ENCODE measurements around the gene PDXP.

- no peak for TF ChIP-seq POLR2A (IDR thresholded peaks at IDR 0.05)
- TF ChIP-seq CTCF (IDR thresholded peaks at IDR 0.05) = no peak
These were observed 21.8 kb downstream of the PDXP start for GRCh38 chr22:37680191-37680851.
